ENCODE measurements around the gene PCSK2.

Gene PCSK2

GRCh38 chr20:17439616-17440296, 212.9 kb downstream of the PCSK2 start:
- no peak overlapping the region for H3K4me3 ChIP-seq (ENCODE audit: low read depth, low read length)
- TF ChIP-seq, protein P1, sequence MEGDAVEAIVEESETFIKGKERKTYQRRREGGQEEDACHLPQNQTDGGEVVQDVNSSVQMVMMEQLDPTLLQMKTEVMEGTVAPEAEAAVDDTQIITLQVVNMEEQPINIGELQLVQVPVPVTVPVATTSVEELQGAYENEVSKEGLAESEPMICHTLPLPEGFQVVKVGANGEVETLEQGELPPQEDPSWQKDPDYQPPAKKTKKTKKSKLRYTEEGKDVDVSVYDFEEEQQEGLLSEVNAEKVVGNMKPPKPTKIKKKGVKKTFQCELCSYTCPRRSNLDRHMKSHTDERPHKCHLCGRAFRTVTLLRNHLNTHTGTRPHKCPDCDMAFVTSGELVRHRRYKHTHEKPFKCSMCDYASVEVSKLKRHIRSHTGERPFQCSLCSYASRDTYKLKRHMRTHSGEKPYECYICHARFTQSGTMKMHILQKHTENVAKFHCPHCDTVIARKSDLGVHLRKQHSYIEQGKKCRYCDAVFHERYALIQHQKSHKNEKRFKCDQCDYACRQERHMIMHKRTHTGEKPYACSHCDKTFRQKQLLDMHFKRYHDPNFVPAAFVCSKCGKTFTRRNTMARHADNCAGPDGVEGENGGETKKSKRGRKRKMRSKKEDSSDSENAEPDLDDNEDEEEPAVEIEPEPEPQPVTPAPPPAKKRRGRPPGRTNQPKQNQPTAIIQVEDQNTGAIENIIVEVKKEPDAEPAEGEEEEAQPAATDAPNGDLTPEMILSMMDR (IDR thresholded peaks at IDR 0.05; ENCODE audit: borderline replicate concordance, insufficient read depth, low read depth, low read length) = no peak

DNA sequence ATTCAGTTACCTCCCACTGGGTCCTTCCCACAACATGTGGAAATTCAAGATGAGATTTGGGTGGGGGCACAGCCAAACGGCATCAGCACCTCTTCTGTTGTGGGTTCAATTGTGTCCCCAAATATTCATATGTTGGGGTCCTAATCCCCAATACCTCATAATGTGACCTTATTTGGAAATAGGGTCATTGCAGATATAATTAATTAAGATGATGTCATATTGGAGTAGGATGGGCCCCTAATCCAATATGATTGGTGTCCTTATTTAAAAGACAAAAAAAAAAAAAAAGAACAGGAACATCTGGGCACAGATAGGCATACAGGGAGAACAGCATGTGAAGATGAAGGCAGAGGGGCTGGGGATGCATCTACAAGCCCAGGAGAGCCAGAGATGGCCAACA, 214.9 kb downstream of the PCSK2 start:
- H3K4me3 ChIP-seq (ENCODE audit: low read depth, low read length) = no peak overlapping the region
- TF ChIP-seq, protein P1 (IDR thresholded peaks at IDR 0.05; ENCODE audit: borderline replicate concordance, insufficient read depth, low read depth, low read length) = no peak

GRCh38 chr20:17442588-17442987, 215.7 kb downstream of the PCSK2 start:
- H3K4me3 ChIP-seq (ENCODE audit: low read depth, low read length) = no peak overlapping the region
- TF ChIP-seq, protein P1 (IDR thresholded peaks at IDR 0.05; ENCODE audit: borderline replicate concordance, insufficient read depth, low read depth, low read length) = no peak

GRCh38 chr20:17443131-17443858, 216.5 kb downstream of the PCSK2 start:
- TF ChIP-seq, protein P1 (IDR thresholded peaks at IDR 0.05; ENCODE audit: borderline replicate concordance, insufficient read depth, low read depth, low read length) = no peak
- no peak overlapping the region for H3K4me3 ChIP-seq (ENCODE audit: low read depth, low read length)

DNA sequence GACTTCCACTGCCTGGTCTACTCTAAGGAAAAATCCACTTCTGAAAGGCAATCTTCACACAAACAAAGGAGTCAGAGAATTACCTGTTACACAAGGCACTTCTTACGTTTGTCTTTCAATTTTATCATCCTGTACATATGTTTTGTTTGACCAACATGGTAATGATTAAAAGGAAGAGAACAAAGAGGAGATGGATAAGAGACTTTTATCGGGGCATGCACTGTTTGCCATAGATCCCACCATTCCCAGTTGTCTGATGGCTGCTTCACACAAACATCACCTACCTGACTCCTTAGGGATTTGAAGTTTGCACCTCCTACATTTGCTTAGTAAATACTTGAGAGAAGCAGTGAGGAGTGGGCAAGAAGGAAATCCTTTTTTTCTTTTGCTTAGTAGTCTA, 217.3 kb downstream of the PCSK2 start:
- TF ChIP-seq, protein P1 (IDR thresholded peaks at IDR 0.05; ENCODE audit: borderline replicate concordance, insufficient read depth, low read depth, low read length) = no peak
- H3K4me3 ChIP-seq (ENCODE audit: low read depth, low read length) = no peak overlapping the region

DNA sequence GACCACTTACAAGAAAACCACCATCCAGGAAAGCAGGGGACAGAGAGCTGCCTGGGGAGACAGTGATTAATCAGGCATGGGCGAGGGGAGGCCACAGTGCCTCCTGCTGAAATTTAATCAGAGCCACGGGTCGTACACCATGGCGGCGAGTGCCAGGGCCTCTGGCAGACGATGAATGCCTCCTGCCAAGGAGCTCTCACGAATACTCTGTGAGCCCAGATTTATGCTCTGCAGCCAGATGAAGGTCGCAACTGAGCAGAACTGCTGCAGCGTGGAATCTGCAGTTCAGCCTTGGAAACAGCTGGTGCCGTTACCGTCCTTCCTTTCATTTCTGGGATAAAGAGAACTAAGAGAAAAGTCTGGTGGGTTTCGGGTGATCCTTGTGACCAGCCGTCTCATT, 218.7 kb downstream of the PCSK2 start:
- no peak overlapping the region for H3K4me3 ChIP-seq (ENCODE audit: low read depth, low read length)
- TF ChIP-seq, protein P1 (IDR thresholded peaks at IDR 0.05; ENCODE audit: borderline replicate concordance, insufficient read depth, low read depth, low read length) = no peak

- TF ChIP-seq, protein P1 (IDR thresholded peaks at IDR 0.05; ENCODE audit: borderline replicate concordance, insufficient read depth, low read depth, low read length) = no peak
- H3K4me3 ChIP-seq (ENCODE audit: low read depth, low read length) = no peak overlapping the region
Observed at GRCh38 chr20:17446171-17446570, 219.3 kb downstream of the PCSK2 start.
